ENCODE data around the gene LCN15. TPM values are rescaled to one million over a fixed set of nuclear protein-coding genes. Genes with fewer than 3 reads are reported as not detected.

LCN15 gene
- total and polyA plus RNA-seq, 2 of the 13 experiments (the other 11 are each of a cell fraction or from before 2014, with no cell fraction given): 1.3 to 53.7 TPM

DNA sequence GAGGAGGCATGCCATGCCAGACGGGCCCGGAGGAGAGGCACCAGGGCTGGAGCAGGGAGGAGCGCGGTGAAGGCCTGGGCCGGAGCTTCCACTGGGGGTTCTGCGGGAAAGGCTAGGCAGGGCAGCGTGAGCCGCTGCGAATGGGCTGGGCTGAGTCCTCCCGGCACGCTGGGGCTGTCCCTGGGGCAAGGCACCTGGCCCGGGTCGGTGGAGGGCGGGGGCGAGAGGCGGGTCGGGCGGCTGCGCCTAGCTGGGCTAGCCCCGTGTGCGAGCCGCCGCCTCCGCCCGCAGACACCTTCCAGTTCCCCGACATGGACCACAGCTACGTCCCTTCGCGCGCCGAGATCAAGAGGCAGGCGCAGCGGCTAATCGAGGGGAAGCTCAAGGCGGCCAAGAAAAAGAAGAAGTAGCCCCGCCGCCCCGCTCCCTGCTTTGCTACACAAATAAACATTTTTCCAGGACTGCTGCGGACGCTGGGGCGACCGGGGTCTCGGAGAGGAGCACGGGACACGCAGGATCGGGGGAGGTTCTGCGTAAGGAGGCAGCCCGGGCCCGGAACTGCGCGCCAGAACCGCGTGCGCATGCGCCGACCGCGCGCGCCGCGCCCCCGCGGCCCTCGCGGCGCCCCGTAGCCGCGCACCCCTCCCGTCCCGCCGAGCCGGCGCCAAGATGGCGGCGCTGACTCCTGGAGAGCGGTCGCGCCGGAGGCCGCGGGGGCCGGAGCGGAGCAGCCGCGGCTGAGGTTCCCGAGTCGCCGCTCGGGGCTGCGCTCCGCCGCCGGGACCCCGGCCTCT lies 43.2 kb upstream of the LCN15 start, which contains the start of gene RABL6 (continued):
- TF ChIP-seq, protein P1, sequence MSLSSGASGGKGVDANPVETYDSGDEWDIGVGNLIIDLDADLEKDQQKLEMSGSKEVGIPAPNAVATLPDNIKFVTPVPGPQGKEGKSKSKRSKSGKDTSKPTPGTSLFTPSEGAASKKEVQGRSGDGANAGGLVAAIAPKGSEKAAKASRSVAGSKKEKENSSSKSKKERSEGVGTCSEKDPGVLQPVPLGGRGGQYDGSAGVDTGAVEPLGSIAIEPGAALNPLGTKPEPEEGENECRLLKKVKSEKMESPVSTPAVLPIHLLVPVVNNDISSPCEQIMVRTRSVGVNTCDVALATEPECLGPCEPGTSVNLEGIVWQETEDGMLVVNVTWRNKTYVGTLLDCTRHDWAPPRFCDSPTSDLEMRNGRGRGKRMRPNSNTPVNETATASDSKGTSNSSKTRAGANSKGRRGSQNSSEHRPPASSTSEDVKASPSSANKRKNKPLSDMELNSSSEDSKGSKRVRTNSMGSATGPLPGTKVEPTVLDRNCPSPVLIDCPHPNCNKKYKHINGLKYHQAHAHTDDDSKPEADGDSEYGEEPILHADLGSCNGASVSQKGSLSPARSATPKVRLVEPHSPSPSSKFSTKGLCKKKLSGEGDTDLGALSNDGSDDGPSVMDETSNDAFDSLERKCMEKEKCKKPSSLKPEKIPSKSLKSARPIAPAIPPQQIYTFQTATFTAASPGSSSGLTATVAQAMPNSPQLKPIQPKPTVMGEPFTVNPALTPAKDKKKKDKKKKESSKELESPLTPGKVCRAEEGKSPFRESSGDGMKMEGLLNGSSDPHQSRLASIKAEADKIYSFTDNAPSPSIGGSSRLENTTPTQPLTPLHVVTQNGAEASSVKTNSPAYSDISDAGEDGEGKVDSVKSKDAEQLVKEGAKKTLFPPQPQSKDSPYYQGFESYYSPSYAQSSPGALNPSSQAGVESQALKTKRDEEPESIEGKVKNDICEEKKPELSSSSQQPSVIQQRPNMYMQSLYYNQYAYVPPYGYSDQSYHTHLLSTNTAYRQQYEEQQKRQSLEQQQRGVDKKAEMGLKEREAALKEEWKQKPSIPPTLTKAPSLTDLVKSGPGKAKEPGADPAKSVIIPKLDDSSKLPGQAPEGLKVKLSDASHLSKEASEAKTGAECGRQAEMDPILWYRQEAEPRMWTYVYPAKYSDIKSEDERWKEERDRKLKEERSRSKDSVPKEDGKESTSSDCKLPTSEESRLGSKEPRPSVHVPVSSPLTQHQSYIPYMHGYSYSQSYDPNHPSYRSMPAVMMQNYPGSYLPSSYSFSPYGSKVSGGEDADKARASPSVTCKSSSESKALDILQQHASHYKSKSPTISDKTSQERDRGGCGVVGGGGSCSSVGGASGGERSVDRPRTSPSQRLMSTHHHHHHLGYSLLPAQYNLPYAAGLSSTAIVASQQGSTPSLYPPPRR (CRISPR knock-in tag; IDR thresholded peaks at IDR 0.05; ENCODE audit: borderline replicate concordance): no peak
- 0 out of 2 replicates have a peak, but pooled peaks have one; percentile 22 for TF ChIP-seq ZNF776 (CRISPR knock-in tag; IDR thresholded peaks at IDR 0.05)
- no peak; the same call in 1 of the 2 replicates for TF ChIP-seq TMF1 (CRISPR knock-in tag; IDR thresholded peaks at IDR 0.05; ENCODE audit: low read depth)
- TF ChIP-seq ZNF446 (CRISPR knock-in tag; IDR thresholded peaks at IDR 0.05): peak; percentile 71
- no peak for TF ChIP-seq ZNF263 (CRISPR knock-in tag; IDR thresholded peaks at IDR 0.05)
- no peak for TF ChIP-seq ZNF331 (CRISPR knock-in tag; IDR thresholded peaks at IDR 0.05)
- no peak for TF ChIP-seq FOXO1 (CRISPR knock-in tag; IDR thresholded peaks at IDR 0.05)
- TF ChIP-seq SP1 (IDR thresholded peaks at IDR 0.05): no peak
- no peak for TF ChIP-seq SP1 (CRISPR knock-in tag; IDR thresholded peaks at IDR 0.05)
- TF ChIP-seq DR1 (CRISPR knock-in tag; IDR thresholded peaks at IDR 0.05): no peak
- TF ChIP-seq TAF1 (CRISPR knock-in tag; IDR thresholded peaks at IDR 0.05): peak; percentile 60
- no peak for TF ChIP-seq TOE1 (CRISPR knock-in tag; IDR thresholded peaks at IDR 0.05)
- TF ChIP-seq ATRX (CRISPR knock-in tag; IDR thresholded peaks at IDR 0.05; ENCODE audit: borderline replicate concordance): no peak
- TF ChIP-seq U2AF1 (optimal IDR thresholded peaks at IDR 0.05; ENCODE audit: low read depth, low read length): peak; percentile 73
- TF ChIP-seq ZNF703 (CRISPR knock-in tag; IDR thresholded peaks at IDR 0.05; ENCODE audit: borderline replicate concordance): no peak; the same call in 1 of the 2 replicates
- TF ChIP-seq JDP2 (CRISPR knock-in tag; IDR thresholded peaks at IDR 0.05; ENCODE audit: borderline replicate concordance): no peak; the same call in 1 of the 2 replicates
- no peak for TF ChIP-seq TEAD2 (CRISPR knock-in tag; IDR thresholded peaks at IDR 0.05)
- TF ChIP-seq, protein P2, sequence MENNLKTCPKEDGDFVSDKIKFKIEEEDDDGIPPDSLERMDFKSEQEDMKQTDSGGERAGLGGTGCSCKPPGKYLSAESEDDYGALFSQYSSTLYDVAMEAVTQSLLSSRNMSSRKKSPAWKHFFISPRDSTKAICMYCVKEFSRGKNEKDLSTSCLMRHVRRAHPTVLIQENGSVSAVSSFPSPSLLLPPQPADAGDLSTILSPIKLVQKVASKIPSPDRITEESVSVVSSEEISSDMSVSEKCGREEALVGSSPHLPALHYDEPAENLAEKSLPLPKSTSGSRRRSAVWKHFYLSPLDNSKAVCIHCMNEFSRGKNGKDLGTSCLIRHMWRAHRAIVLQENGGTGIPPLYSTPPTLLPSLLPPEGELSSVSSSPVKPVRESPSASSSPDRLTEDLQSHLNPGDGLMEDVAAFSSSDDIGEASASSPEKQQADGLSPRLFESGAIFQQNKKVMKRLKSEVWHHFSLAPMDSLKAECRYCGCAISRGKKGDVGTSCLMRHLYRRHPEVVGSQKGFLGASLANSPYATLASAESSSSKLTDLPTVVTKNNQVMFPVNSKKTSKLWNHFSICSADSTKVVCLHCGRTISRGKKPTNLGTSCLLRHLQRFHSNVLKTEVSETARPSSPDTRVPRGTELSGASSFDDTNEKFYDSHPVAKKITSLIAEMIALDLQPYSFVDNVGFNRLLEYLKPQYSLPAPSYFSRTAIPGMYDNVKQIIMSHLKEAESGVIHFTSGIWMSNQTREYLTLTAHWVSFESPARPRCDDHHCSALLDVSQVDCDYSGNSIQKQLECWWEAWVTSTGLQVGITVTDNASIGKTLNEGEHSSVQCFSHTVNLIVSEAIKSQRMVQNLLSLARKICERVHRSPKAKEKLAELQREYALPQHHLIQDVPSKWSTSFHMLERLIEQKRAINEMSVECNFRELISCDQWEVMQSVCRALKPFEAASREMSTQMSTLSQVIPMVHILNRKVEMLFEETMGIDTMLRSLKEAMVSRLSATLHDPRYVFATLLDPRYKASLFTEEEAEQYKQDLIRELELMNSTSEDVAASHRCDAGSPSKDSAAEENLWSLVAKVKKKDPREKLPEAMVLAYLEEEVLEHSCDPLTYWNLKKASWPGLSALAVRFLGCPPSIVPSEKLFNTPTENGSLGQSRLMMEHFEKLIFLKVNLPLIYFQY (CRISPR knock-in tag; IDR thresholded peaks at IDR 0.05; ENCODE audit: borderline replicate concordance): peak; percentile 49; the same call in 1 of the 2 replicates
- TF ChIP-seq MAFK (conservative IDR thresholded peaks at IDR 0.05 in 1 of 2, IDR thresholded peaks at IDR 0.05 in 1 of 2; ENCODE audit: low read length in 2 of 2): no peak
- TF ChIP-seq SKI (IDR thresholded peaks at IDR 0.05; ENCODE audit: partially characterized antibody): peak; percentile 29
- TF ChIP-seq, protein P3, sequence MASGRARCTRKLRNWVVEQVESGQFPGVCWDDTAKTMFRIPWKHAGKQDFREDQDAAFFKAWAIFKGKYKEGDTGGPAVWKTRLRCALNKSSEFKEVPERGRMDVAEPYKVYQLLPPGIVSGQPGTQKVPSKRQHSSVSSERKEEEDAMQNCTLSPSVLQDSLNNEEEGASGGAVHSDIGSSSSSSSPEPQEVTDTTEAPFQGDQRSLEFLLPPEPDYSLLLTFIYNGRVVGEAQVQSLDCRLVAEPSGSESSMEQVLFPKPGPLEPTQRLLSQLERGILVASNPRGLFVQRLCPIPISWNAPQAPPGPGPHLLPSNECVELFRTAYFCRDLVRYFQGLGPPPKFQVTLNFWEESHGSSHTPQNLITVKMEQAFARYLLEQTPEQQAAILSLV (CRISPR knock-in tag; IDR thresholded peaks at IDR 0.05; ENCODE audit: borderline replicate concordance): no peak
